COR-L47 (cell line): ENCODE data around the gene INTS6.

ENCODE experiments used
- DNase-seq: peaks from one replicate; lab custom pipeline; 2025; lab: John Stamatoyannopoulos, UW

Gene INTS6

GRCh38 chr13:51452361-51453206 is at the start of gene INTS6:
Gene INTS6 (minus strand): TSS chr13:51453036. CDS start chr13:51452525, 511 bp downstream.
- DNase-seq, result peak; percentile 100

GRCh38 chr13:51502153-51502651 is 49.4 kb upstream of the INTS6 start:
- no peak for DNase-seq

GRCh38 chr13:51501592-51502152 is 48.8 kb upstream of the INTS6 start:
- no peak for DNase-seq

GRCh38 chr13:51501096-51501495 is 48.3 kb upstream of the INTS6 start:
- no peak for DNase-seq

GRCh38 chr13:51500687-51501086 is 47.9 kb upstream of the INTS6 start:
- no peak for DNase-seq

- no peak for DNase-seq
Measured at GRCh38 chr13:51499841-51500240, 47.0 kb upstream of the INTS6 start.

GRCh38 chr13:51495316-51495715 is 42.5 kb upstream of the INTS6 start:
- no peak for DNase-seq

- no peak for DNase-seq
Measured at GRCh38 chr13:51494156-51494555, 41.3 kb upstream of the INTS6 start.

- DNase-seq, result no peak
Measured at GRCh38 chr13:51488212-51488611, 35.4 kb upstream of the INTS6 start.

GRCh38 chr13:51481656-51482055 is 28.8 kb upstream of the INTS6 start:
- no peak for DNase-seq

GRCh38 chr13:51479199-51479523 is 26.3 kb upstream of the INTS6 start:
- no peak for DNase-seq

GRCh38 chr13:51478418-51479198 is 25.8 kb upstream of the INTS6 start:
- DNase-seq, result no peak

GRCh38 chr13:51477653-51478324 is 25.0 kb upstream of the INTS6 start:
- DNase-seq, result no peak

GRCh38 chr13:51477149-51477548 is 24.3 kb upstream of the INTS6 start:
- no peak for DNase-seq

- DNase-seq, result no peak
Measured at GRCh38 chr13:51475727-51476501, 23.1 kb upstream of the INTS6 start.

- no peak for DNase-seq
Measured at GRCh38 chr13:51469790-51470189, 17.0 kb upstream of the INTS6 start.

GRCh38 chr13:51467730-51468129 is 14.9 kb upstream of the INTS6 start:
- DNase-seq, result no peak

GRCh38 chr13:51465124-51465523 is 12.3 kb upstream of the INTS6 start:
- no peak for DNase-seq

GRCh38 chr13:51457086-51457815 is 4.4 kb upstream of the INTS6 start:
- DNase-seq, result no peak

GRCh38 chr13:51456510-51456909 is 3.7 kb upstream of the INTS6 start:
- DNase-seq, result no peak

- no peak for DNase-seq
Measured at GRCh38 chr13:51455532-51455931, 2.7 kb upstream of the INTS6 start.
